HG03097 (cell line): Measurements from ENCODE around the gene OR7D4.
"Not testable (repeated sequence)": the region's sequence is repeated elsewhere in the genome, so short reads cannot be mapped to it uniquely, and the experiment has no call there.

Experiments used
- ATAC-seq: cut with Tn5 transposase; IDR thresholded peaks from one replicate; pipeline ENCODE4 v1.9.1; 2021; ENCODE audit not compliant: unreplicated experiment, low FRiP score

OR7D4 gene

GRCh38 chr19:9219489-9219888 is at the start of gene OR7D4:
Gene OR7D4, minus strand, starts transcription at chr19:9219589. Its CDS starts 4,752 bp downstream, at chr19:9214837.
- no peak for ATAC-seq

- ATAC-seq, result no peak
Measured at GRCh38 chr19:9251236-9251635, 31.8 kb upstream of the OR7D4 start.

GRCh38 chr19:9250630-9251029 is 31.2 kb upstream of the OR7D4 start, which contains the start of gene OR7E24:
Gene OR7E24, plus strand, starts transcription at chr19:9250930. Its CDS starts 114 bp downstream, at chr19:9251044.
- ATAC-seq, result no peak

DNA sequence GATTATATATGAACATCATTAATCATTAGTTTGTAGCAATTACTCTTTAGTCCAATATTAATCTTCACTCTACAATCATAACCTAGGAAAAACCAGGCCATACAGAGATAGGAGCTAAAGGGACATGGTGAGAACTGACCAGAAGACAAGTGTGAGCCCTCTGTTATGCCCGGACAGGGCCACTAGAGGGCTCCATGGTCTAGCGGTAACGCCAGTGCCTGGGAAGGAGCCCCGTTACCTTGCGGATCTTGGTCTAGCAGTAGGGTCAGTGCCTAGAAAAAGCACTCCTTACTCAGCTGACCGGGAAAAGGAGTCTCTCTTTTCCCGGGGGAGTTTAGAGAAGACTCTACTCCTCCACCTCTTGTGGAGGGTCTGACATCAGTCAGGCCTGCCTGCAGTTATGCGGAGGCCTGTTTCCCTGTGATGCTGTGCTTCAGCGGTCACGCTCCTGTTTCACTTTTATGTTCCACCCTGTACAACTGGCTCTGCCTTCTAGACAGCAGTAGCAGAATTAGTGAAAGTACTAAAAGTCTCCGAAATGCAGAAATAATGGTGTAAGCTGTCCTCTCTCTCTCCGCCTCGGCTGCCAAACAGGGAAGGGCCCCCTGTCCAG is 13.8 kb downstream of the OR7D4 start:
- ATAC-seq, result no peak

DNA sequence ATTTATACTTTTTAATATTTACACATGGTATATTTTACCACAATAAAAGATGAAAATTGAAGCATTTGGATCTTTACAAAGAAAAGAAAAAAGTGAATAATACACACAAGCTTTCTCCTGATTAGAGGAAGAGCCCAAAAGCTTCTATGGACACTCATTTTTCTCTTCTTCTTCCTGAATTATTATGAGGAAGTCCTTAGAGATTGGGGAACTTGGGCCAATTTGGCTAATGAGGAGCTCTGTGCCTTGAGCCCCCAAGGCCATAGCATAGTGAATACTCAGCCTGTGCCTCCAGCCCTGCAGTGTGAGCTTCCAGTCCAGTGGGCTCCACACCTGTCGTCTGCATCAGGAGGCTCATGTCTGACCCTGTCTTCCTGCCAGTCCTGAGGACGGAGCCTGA is 21.3 kb downstream of the OR7D4 start:
- ATAC-seq, result not testable (repeated sequence)

GRCh38 chr19:9189535-9189934 is 29.9 kb downstream of the OR7D4 start:
- ATAC-seq, result no peak

DNA sequence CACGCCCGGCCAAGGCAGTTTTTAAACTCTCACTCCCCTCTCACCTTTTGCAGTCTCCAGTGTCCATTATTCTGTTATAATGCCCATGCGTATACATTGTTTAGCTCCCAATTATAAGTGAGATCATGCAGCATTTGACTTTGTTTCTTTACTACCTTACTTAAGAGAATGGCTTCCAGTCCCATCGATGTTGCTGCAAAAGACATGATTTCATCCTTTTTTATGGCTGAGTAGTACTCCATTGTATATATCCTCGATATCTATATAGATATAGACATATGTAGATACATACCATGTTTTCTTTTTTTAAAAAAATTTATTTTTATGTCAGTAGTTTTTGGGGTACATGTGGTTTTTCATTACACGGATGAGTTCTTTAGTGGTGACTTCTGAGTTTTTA is 32.2 kb downstream of the OR7D4 start:
- ATAC-seq, result no peak

DNA sequence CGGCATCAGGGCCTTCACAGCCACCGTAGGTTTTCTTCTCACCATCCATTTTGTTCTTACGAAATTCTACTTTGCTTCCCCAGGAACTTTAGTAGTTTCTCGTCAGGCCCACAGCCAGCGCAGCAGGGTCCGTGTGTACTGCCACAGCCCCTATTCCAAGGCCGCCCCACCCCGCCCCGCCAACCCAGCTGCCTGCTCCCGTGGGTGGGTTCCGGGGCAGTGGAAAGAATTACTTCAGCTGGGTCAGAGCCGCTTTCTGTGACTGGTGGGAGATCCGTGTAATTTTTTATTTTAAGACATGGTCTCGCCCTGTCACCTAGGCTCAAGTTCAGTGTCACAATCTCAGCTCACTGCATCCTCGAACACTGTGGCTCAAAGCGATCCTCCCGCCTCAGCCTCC is 36.4 kb downstream of the OR7D4 start:
- no peak for ATAC-seq

- no peak for ATAC-seq
Measured at GRCh38 chr19:9178901-9179300, 40.5 kb downstream of the OR7D4 start, which contains the start of gene OR7D2. Gene OR7D2, plus strand, starts transcription at chr19:9178979. Its CDS starts 6,803 bp downstream, at chr19:9185782.

- ATAC-seq, result no peak
Measured at GRCh38 chr19:9175326-9175725, 44.1 kb downstream of the OR7D4 start.

GRCh38 chr19:9171393-9171991 is 47.9 kb downstream of the OR7D4 start:
- no peak for ATAC-seq

DNA sequence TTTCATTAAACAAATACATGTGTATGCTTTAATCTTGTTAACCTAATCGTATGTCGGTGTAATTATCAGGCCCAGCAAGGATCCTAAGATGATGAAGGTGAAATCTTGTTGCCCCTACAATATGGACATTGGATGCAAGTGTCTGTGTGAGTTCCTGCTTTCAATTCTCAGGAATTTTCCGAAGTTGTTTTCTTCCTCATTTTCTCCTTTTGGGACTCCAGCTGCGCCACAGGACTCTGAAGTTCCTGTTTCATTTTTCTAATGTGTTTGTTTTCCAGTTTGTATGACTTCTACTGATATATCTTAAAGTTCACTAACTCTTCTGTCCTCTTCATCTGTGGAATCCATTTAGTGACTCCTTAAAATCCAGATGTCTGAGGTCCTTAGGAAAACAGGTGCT is 52.5 kb downstream of the OR7D4 start:
- no peak for ATAC-seq

DNA sequence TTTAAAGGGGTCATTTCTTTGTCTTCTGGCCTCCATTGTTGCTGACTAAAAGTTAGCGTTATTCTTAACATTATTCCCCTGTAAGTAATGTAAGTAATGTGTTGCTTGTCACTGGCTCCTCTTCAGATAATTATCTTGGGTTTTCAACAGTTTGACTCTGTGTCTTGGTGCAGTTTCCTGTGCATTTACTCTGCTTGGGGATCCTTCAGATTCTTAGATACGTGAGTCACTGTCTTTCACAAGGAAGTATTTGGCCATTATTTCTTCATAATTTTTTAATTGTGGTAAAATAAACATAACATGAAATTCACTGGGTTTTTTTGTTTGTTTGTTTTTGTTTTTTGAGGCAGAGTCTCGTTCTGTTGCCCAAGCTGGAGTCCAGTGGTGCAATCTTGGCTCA is 54.1 kb downstream of the OR7D4 start:
- ATAC-seq, result no peak

GRCh38 chr19:9161427-9161826 is 58.0 kb downstream of the OR7D4 start:
- no peak for ATAC-seq
